Astrocyte (in vitro differentiated cells and primary cell): ENCODE results near the gene AFF2.

Experiments
- CTCF ChIP-seq: IDR thresholded peaks from 2 replicates; pipeline ENCODE4 v1.5.1; 2011; ENCODE audit warnings: low read depth, mild to moderate bottlenecking, inconsistent platforms, low read length, moderate library complexity; ENCODE audit not compliant: insufficient read depth
- EZH2 ChIP-seq: IDR thresholded peaks from 2 replicates; pipeline ENCODE4 v1.6.1; 2012; ENCODE audit warnings: mild to moderate bottlenecking, low read length, inconsistent platforms; ENCODE audit not compliant: insufficient read depth

GRCh38 chrX:148537556-148538182 is 37.3 kb downstream of the AFF2 start:
- TF ChIP-seq CTCF = no peak
- TF ChIP-seq EZH2 = no peak
